GM19463 (cell line): Measurements from ENCODE around the gene PCNX2.
"Not testable (repeated sequence)": the region's sequence is repeated elsewhere in the genome, so short reads cannot be mapped to it uniquely, and the experiment has no call there.

Experiments
- ATAC-seq: cut with Tn5 transposase; IDR thresholded peaks from one replicate; pipeline ENCODE4 v1.9.1; 2021; ENCODE audit warnings: mild to moderate bottlenecking, moderate library complexity; ENCODE audit not compliant: unreplicated experiment

PCNX2 gene

GRCh38 chr1:233113009-233113879 is 182.3 kb downstream of the PCNX2 start:
- ATAC-seq: peak; percentile 87

GRCh38 chr1:233112186-233113008 is 183.1 kb downstream of the PCNX2 start:
- no peak for ATAC-seq

GRCh38 chr1:233111731-233112130 is 183.8 kb downstream of the PCNX2 start:
- no peak for ATAC-seq

- ATAC-seq: no peak
Measured at GRCh38 chr1:233109096-233109495, 186.4 kb downstream of the PCNX2 start.

GRCh38 chr1:233107716-233108130 is 187.8 kb downstream of the PCNX2 start:
- ATAC-seq: not testable (repeated sequence)

DNA sequence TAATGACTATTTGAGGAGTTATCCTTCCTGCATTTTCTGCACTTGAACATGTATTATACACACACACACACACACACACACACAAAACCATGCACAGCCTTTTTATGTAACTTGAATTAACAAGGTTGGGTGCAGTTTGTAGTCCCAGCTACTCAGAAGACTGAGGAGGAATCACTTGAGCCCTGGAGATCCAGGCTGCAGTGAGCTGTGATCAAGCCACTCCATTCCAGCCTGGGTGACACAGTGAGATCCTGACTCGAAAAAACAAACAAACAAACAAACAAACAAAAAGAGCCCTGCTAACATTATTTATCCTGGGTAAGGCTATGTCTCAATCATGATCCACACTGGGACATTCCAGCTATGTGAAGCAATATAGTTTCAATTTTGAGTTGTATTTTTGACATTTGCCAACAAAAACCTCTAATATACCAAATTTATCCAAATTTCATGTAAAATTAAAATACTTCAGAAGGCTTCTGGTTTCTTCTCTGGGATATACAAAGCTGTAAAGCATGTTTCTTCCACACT is 188.3 kb downstream of the PCNX2 start:
- no peak for ATAC-seq

- no peak for ATAC-seq
Measured at GRCh38 chr1:233105225-233105624, 190.3 kb downstream of the PCNX2 start.

DNA sequence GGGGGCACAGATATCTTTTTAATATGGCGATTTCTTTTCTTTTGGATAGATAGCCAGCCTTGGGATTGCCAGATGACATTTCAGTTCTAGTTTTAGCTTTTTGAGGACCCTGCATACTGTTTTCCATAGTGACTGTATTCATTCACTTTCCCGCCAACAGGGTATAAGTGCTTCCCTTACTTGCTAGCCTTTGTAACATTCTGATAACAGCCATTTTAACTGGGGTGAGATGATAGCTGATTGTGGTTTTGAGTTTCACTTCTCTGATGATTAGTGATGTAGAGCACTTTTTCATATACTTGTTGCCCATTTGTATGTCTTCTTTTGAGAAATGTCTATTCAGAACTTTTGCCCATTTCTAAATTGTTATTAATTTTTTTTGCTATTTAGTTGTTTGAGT is 193.2 kb downstream of the PCNX2 start:
- ATAC-seq: peak; percentile 45

GRCh38 chr1:233097959-233098580 is 197.5 kb downstream of the PCNX2 start:
- ATAC-seq: no peak

GRCh38 chr1:233097546-233097945 is 198.0 kb downstream of the PCNX2 start:
- no peak for ATAC-seq

- ATAC-seq: no peak
Measured at GRCh38 chr1:233094691-233095090, 200.8 kb downstream of the PCNX2 start.

- no peak for ATAC-seq
Measured at GRCh38 chr1:233094269-233094668, 201.3 kb downstream of the PCNX2 start.

DNA sequence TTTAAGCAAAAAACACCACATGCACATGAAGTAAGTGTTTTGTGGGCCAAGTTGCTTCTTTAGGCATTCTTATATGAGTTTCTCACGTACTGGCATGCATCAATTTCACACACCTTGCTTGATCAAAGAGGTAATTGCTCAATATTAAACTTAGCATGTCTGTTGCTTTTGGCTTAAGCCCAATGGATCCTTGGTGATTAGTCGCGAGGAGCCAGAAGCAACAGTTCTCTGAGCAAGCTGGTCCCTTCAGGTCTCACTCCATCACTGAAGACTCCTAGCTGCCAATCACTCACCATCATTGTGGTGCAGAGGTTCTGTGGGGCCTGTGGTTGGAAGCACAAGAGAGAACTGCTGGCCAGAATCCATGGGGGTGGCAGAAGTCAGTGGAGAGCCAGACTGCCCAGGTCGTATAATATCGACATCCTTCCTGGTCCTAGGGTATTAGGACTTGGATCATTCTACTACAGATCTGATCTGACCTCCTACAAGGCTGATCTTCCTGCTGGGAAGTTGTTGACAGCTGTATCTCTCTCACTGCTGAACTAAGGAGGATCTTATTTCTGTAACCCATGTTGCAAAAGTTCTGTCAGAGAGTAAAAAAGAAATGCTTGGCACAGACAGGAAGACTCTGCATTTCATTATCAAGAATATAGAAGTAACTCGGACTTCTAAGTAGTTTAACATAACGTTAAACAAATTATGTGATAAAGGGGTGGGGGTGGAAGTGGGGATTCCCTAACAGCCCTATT is 204.6 kb downstream of the PCNX2 start:
- ATAC-seq: no peak

- ATAC-seq: no peak
Measured at GRCh38 chr1:233089251-233089650, 206.3 kb downstream of the PCNX2 start.

- ATAC-seq: no peak
Measured at GRCh38 chr1:233088613-233089012, 206.9 kb downstream of the PCNX2 start.

- no peak for ATAC-seq
Measured at GRCh38 chr1:233086961-233087881, 208.3 kb downstream of the PCNX2 start.

GRCh38 chr1:233085566-233085965 is 210.0 kb downstream of the PCNX2 start:
- no peak for ATAC-seq

DNA sequence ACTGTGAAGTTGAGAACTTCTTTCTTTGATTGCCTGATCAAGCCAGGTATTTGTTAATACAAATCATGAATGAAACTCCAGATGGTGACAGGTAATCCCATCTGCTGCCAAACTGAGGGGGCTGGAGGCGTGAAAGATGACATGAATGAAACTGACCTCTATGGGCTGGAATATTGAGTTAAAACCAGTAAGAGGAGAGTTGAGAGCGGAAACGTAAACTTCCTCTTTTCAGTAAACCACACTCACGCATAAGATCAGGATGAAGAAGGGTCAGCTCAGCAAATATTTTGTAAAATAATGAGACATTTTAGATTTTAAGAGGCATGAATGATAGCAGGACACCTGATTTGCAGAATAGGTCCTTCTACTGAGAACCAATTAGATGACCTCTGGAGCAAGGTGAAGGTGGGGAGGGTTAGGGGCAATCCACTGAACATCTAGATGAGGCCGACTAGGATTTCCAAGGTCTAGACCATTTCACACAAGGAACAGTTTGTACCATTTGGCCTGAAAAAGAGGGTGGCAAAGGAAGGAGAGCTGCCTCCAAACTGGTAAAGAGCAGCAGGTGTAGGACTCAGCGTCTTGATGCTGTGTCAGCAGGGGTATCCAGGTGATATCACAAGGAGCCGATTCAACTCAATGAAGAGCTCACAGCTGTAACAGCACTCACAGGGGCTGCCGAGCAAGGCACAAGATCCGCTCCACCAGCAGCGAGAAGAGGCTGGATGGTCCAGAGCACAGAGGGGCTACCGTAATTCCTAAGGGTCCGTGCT is 212.6 kb downstream of the PCNX2 start:
- ATAC-seq: peak; percentile 80

GRCh38 chr1:233081735-233082134 is 213.8 kb downstream of the PCNX2 start:
- no peak for ATAC-seq
